ENCODE data around the gene SYPL1.

Gene SYPL1

GRCh38 chr7:106053109-106053508 lies 59.0 kb downstream of the SYPL1 start:
- no peaks in the 10 kb centered on the region for H3K36me3 ChIP-seq (ENCODE audit: control insufficient read depth, insufficient read depth, low read length)
- no peak overlapping the region for H3K4me3 ChIP-seq (ENCODE audit: low read depth, low read length)
- no peaks in the 10 kb centered on the region for H3K9me3 ChIP-seq (ENCODE audit: control insufficient read depth, insufficient read depth, low read length)
- no peaks in the 10 kb centered on the region for H3K27me3 ChIP-seq (ENCODE audit: control insufficient read depth, insufficient read depth, low read length)
- no peak overlapping the region for H3K9ac ChIP-seq (ENCODE audit: low read depth, low read length)
- H3K4me1 ChIP-seq (ENCODE audit: control insufficient read depth, insufficient read depth, low read length) = peaks cover 10% of the 10 kb centered on the region

- Histone ChIP-seq H3K4me1 (ENCODE audit: control insufficient read depth, insufficient read depth, low read length) (peaks cover 10% of the 10 kb centered on the region), H3K4me3 (ENCODE audit: low read depth, low read length) (no peak overlapping the region), H3K36me3 (ENCODE audit: control insufficient read depth, insufficient read depth, low read length) (no peaks in the 10 kb centered on the region), H3K9ac (ENCODE audit: low read depth, low read length) (no peak overlapping the region), H3K27me3 (ENCODE audit: control insufficient read depth, insufficient read depth, low read length) (no peaks in the 10 kb centered on the region), H3K9me3 (ENCODE audit: control insufficient read depth, insufficient read depth, low read length) (no peaks in the 10 kb centered on the region)
These were observed 59.4 kb downstream of the SYPL1 start for GRCh38 chr7:106052681-106053080.

GRCh38 chr7:106050746-106051117 lies 61.4 kb downstream of the SYPL1 start:
- H3K36me3 ChIP-seq (ENCODE audit: control insufficient read depth, insufficient read depth, low read length) = no peaks in the 10 kb centered on the region
- H3K4me3 ChIP-seq (ENCODE audit: low read depth, low read length) = no peak overlapping the region
- H3K27me3 ChIP-seq (ENCODE audit: control insufficient read depth, insufficient read depth, low read length) = no peaks in the 10 kb centered on the region
- peaks cover 10% of the 10 kb centered on the region for H3K4me1 ChIP-seq (ENCODE audit: control insufficient read depth, insufficient read depth, low read length)
- H3K9me3 ChIP-seq (ENCODE audit: control insufficient read depth, insufficient read depth, low read length) = no peaks in the 10 kb centered on the region
- no peak overlapping the region for H3K9ac ChIP-seq (ENCODE audit: low read depth, low read length)

GRCh38 chr7:106050002-106050745 lies 61.9 kb downstream of the SYPL1 start:
- H3K4me3 ChIP-seq (ENCODE audit: low read depth, low read length) = no peak overlapping the region
- peaks cover 7% of the 10 kb centered on the region for H3K4me1 ChIP-seq (ENCODE audit: control insufficient read depth, insufficient read depth, low read length)
- H3K9me3 ChIP-seq (ENCODE audit: control insufficient read depth, insufficient read depth, low read length) = no peaks in the 10 kb centered on the region
- H3K36me3 ChIP-seq (ENCODE audit: control insufficient read depth, insufficient read depth, low read length) = no peaks in the 10 kb centered on the region
- H3K9ac ChIP-seq (ENCODE audit: low read depth, low read length) = no peak overlapping the region
- H3K27me3 ChIP-seq (ENCODE audit: control insufficient read depth, insufficient read depth, low read length) = no peaks in the 10 kb centered on the region

- H3K27me3 ChIP-seq (ENCODE audit: control insufficient read depth, insufficient read depth, low read length) = no peaks in the 10 kb centered on the region
- no peaks in the 10 kb centered on the region for H3K9me3 ChIP-seq (ENCODE audit: control insufficient read depth, insufficient read depth, low read length)
- no peak overlapping the region for H3K4me3 ChIP-seq (ENCODE audit: low read depth, low read length)
- H3K36me3 ChIP-seq (ENCODE audit: control insufficient read depth, insufficient read depth, low read length) = no peaks in the 10 kb centered on the region
- no peak overlapping the region for H3K9ac ChIP-seq (ENCODE audit: low read depth, low read length)
- no peaks in the 10 kb centered on the region for H3K4me1 ChIP-seq (ENCODE audit: control insufficient read depth, insufficient read depth, low read length)
These were observed 62.9 kb downstream of the SYPL1 start for GRCh38 chr7:106049139-106049752.

GRCh38 chr7:106048706-106049020 lies 63.4 kb downstream of the SYPL1 start:
- no peak overlapping the region for H3K9ac ChIP-seq (ENCODE audit: low read depth, low read length)
- no peaks in the 10 kb centered on the region for H3K9me3 ChIP-seq (ENCODE audit: control insufficient read depth, insufficient read depth, low read length)
- H3K36me3 ChIP-seq (ENCODE audit: control insufficient read depth, insufficient read depth, low read length) = no peaks in the 10 kb centered on the region
- no peaks in the 10 kb centered on the region for H3K27me3 ChIP-seq (ENCODE audit: control insufficient read depth, insufficient read depth, low read length)
- no peaks in the 10 kb centered on the region for H3K4me1 ChIP-seq (ENCODE audit: control insufficient read depth, insufficient read depth, low read length)
- no peak overlapping the region for H3K4me3 ChIP-seq (ENCODE audit: low read depth, low read length)

- Histone ChIP-seq H3K36me3 (ENCODE audit: control insufficient read depth, insufficient read depth, low read length) (no peaks in the 10 kb centered on the region), H3K9me3 (ENCODE audit: control insufficient read depth, insufficient read depth, low read length) (no peaks in the 10 kb centered on the region), H3K27me3 (ENCODE audit: control insufficient read depth, insufficient read depth, low read length) (no peaks in the 10 kb centered on the region), H3K4me1 (ENCODE audit: control insufficient read depth, insufficient read depth, low read length) (no peaks in the 10 kb centered on the region), H3K4me3 (ENCODE audit: low read depth, low read length) (no peak overlapping the region), H3K9ac (ENCODE audit: low read depth, low read length) (no peak overlapping the region)
These were observed 64.0 kb downstream of the SYPL1 start for GRCh38 chr7:106047818-106048705.

GRCh38 chr7:106047184-106047583 lies 64.9 kb downstream of the SYPL1 start:
- H3K9me3 ChIP-seq (ENCODE audit: control insufficient read depth, insufficient read depth, low read length) = no peaks in the 10 kb centered on the region
- no peak overlapping the region for H3K4me3 ChIP-seq (ENCODE audit: low read depth, low read length)
- no peaks in the 10 kb centered on the region for H3K36me3 ChIP-seq (ENCODE audit: control insufficient read depth, insufficient read depth, low read length)
- H3K4me1 ChIP-seq (ENCODE audit: control insufficient read depth, insufficient read depth, low read length) = no peaks in the 10 kb centered on the region
- no peak overlapping the region for H3K9ac ChIP-seq (ENCODE audit: low read depth, low read length)
- no peaks in the 10 kb centered on the region for H3K27me3 ChIP-seq (ENCODE audit: control insufficient read depth, insufficient read depth, low read length)

GRCh38 chr7:106045586-106045985 lies 66.5 kb downstream of the SYPL1 start:
- no peaks in the 10 kb centered on the region for H3K36me3 ChIP-seq (ENCODE audit: control insufficient read depth, insufficient read depth, low read length)
- H3K27me3 ChIP-seq (ENCODE audit: control insufficient read depth, insufficient read depth, low read length) = no peaks in the 10 kb centered on the region
- H3K4me1 ChIP-seq (ENCODE audit: control insufficient read depth, insufficient read depth, low read length) = peaks cover 2% of the 10 kb centered on the region
- no peaks in the 10 kb centered on the region for H3K9me3 ChIP-seq (ENCODE audit: control insufficient read depth, insufficient read depth, low read length)
- H3K9ac ChIP-seq (ENCODE audit: low read depth, low read length) = no peak overlapping the region
- no peak overlapping the region for H3K4me3 ChIP-seq (ENCODE audit: low read depth, low read length)

GRCh38 chr7:106045139-106045538 lies 67.0 kb downstream of the SYPL1 start:
- Histone ChIP-seq H3K36me3 (ENCODE audit: control insufficient read depth, insufficient read depth, low read length) (no peaks in the 10 kb centered on the region), H3K27me3 (ENCODE audit: control insufficient read depth, insufficient read depth, low read length) (no peaks in the 10 kb centered on the region), H3K4me1 (ENCODE audit: control insufficient read depth, insufficient read depth, low read length) (peaks cover 2% of the 10 kb centered on the region), H3K4me3 (ENCODE audit: low read depth, low read length) (no peak overlapping the region), H3K9me3 (ENCODE audit: control insufficient read depth, insufficient read depth, low read length) (no peaks in the 10 kb centered on the region), H3K9ac (ENCODE audit: low read depth, low read length) (no peak overlapping the region)

GRCh38 chr7:106042196-106042611 lies 69.9 kb downstream of the SYPL1 start:
- Histone ChIP-seq H3K36me3 (ENCODE audit: control insufficient read depth, insufficient read depth, low read length) (no peaks in the 10 kb centered on the region), H3K9me3 (ENCODE audit: control insufficient read depth, insufficient read depth, low read length) (no peaks in the 10 kb centered on the region), H3K9ac (ENCODE audit: low read depth, low read length) (no peak overlapping the region), H3K4me3 (ENCODE audit: low read depth, low read length) (peak overlapping the region; percentile 14), H3K27me3 (ENCODE audit: control insufficient read depth, insufficient read depth, low read length) (no peaks in the 10 kb centered on the region), H3K4me1 (ENCODE audit: control insufficient read depth, insufficient read depth, low read length) (peaks cover 3% of the 10 kb centered on the region)
